Thyroid gland (tissue), 4 donors: ENCODE measurements around the gene XPNPEP2.

ENCODE experiments used
- CTCF ChIP-seq, 6 experiments: fragments of 200-600 bp in 3 of 6; fragments of 450-650 bp in 3 of 6; sonication (generic) in 3 of 6; IDR thresholded peaks; one replicate each; pipeline ENCODE4 v1.5.1; 2016 to 2019; ENCODE audit warnings: antibody characterized with exemption in 6 of 6, mild to moderate bottlenecking in 2 of 6, inconsistent platforms in 1 of 6, moderate library complexity in 1 of 6
- POLR2A ChIP-seq, 2 donors: fragments of 450-650 bp; IDR thresholded peaks; one replicate each; pipeline ENCODE4 v1.6.1; 2017; ENCODE audit warnings: antibody characterized with exemption in 2 of 2, mild to moderate bottlenecking in 2 of 2, moderate library complexity in 1 of 2

GRCh38 chrX:129690435-129690834 is 48.3 kb upstream of the XPNPEP2 start:
- TF ChIP-seq CTCF (IDR thresholded peaks at IDR 0.05): no peak
- no peak for TF ChIP-seq POLR2A (IDR thresholded peaks at IDR 0.05)
